ENCODE results near the gene KPNA4. TPM values are rescaled to one million over a fixed set of nuclear protein-coding genes. Genes with fewer than 3 reads are reported as not detected.

Gene KPNA4
- total and polyA plus RNA-seq, 3 donors from 2014 or later = 33.1 to 39.6 (median 35.7) TPM

DNA sequence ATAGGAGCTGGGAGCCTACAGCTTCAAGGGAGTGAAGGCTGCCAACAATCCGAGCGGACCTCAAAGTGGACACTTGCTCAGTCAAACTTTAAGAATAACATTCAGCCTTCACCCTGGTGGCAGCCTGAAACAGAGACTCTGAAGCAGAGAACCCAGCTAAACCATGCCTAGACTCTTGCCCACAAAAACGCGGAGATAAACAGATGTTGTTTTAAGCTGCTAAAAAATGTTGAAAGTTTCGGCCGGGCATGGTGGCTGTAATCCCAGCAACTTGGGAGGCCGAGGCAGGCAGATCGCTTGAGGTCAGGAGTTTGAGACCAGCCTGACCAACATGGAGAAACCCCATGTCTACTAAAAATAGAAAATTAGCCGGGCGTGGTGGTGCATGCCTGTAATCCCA, 86.0 kb downstream of the KPNA4 start:
- no peaks in the 10 kb centered on the region for H3K27me3 ChIP-seq
- intact Hi-C loops (cut with DNase I; ENCODE audit: low total_unique reads) = no loop called here
- H3K4me1 ChIP-seq = no peaks in the 10 kb centered on the region
- 91 to 97% methylated on average over 10 of the region's 10 CpGs for whole genome bisulfite sequencing, 2 donors
- no peak for DNase-seq
- H3K27ac ChIP-seq = no peak overlapping the region
- no peaks in the 10 kb centered on the region for H3K9me3 ChIP-seq
- H3K4me3 ChIP-seq = no peak overlapping the region
- TF ChIP-seq POLR2A (IDR thresholded peaks at IDR 0.05) = no peak
- TF ChIP-seq, protein P1, sequence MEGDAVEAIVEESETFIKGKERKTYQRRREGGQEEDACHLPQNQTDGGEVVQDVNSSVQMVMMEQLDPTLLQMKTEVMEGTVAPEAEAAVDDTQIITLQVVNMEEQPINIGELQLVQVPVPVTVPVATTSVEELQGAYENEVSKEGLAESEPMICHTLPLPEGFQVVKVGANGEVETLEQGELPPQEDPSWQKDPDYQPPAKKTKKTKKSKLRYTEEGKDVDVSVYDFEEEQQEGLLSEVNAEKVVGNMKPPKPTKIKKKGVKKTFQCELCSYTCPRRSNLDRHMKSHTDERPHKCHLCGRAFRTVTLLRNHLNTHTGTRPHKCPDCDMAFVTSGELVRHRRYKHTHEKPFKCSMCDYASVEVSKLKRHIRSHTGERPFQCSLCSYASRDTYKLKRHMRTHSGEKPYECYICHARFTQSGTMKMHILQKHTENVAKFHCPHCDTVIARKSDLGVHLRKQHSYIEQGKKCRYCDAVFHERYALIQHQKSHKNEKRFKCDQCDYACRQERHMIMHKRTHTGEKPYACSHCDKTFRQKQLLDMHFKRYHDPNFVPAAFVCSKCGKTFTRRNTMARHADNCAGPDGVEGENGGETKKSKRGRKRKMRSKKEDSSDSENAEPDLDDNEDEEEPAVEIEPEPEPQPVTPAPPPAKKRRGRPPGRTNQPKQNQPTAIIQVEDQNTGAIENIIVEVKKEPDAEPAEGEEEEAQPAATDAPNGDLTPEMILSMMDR (IDR thresholded peaks at IDR 0.05) = no peak
- no peaks in the 10 kb centered on the region for H3K36me3 ChIP-seq (ENCODE audit: low read depth, missing control alignments)

- 90 to 95% methylated on average over 5 of the region's 5 CpGs for WGBS, 2 donors
- no peak for DNase-seq
- intact Hi-C loops (cut with DNase I; ENCODE audit: low total_unique reads) = no loop called here
These were observed 87.0 kb downstream of the KPNA4 start for GRCh38 chr3:160478338-160478737.

GRCh38 chr3:160477750-160478149, 87.6 kb downstream of the KPNA4 start:
- H3K36me3 ChIP-seq (ENCODE audit: low read depth, missing control alignments) = no peaks in the 10 kb centered on the region
- no peak for TF ChIP-seq POLR2A (IDR thresholded peaks at IDR 0.05)
- TF ChIP-seq, protein P1 (IDR thresholded peaks at IDR 0.05) = no peak
- no peaks in the 10 kb centered on the region for H3K27me3 ChIP-seq
- no peak for DNase-seq
- no peaks in the 10 kb centered on the region for H3K9me3 ChIP-seq
- no peak overlapping the region for H3K4me3 ChIP-seq
- no peaks in the 10 kb centered on the region for H3K4me1 ChIP-seq
- no peak overlapping the region for H3K27ac ChIP-seq
- WGBS, 2 donors = 55 to 60% methylated on average over 1 to 5 of the region's 5 CpGs
- intact Hi-C loops (cut with DNase I; ENCODE audit: low total_unique reads) = no loop called here

More at GRCh38 chr3:160478338-160478737, 87.0 kb downstream of the KPNA4 start:
- Histone ChIP-seq H3K36me3 (ENCODE audit: low read depth, missing control alignments) (no peaks in the 10 kb centered on the region), H3K4me1 (no peaks in the 10 kb centered on the region), H3K4me3 (no peak overlapping the region), H3K27me3 (no peaks in the 10 kb centered on the region), H3K9me3 (no peaks in the 10 kb centered on the region), H3K27ac (no peak overlapping the region)
- TF ChIP-seq, protein P1 (IDR thresholded peaks at IDR 0.05) = no peak
- no peak for TF ChIP-seq POLR2A (IDR thresholded peaks at IDR 0.05)

- Histone ChIP-seq H3K9me3 (no peaks in the 10 kb centered on the region), H3K4me3 (no peak overlapping the region), H3K27ac (no peak overlapping the region), H3K27me3 (no peaks in the 10 kb centered on the region), H3K36me3 (ENCODE audit: low read depth, missing control alignments) (no peaks in the 10 kb centered on the region), H3K4me1 (no peaks in the 10 kb centered on the region)
- intact Hi-C loops (cut with DNase I; ENCODE audit: low total_unique reads) = no loop called here
- DNase-seq = no peak
- 97 to 100% methylated on average over 2 of the region's 2 CpGs for WGBS, 2 donors
- no peak for TF ChIP-seq POLR2A (IDR thresholded peaks at IDR 0.05)
- TF ChIP-seq, protein P1 (IDR thresholded peaks at IDR 0.05) = no peak
These were observed 89.5 kb downstream of the KPNA4 start for GRCh38 chr3:160475884-160476283.

DNA sequence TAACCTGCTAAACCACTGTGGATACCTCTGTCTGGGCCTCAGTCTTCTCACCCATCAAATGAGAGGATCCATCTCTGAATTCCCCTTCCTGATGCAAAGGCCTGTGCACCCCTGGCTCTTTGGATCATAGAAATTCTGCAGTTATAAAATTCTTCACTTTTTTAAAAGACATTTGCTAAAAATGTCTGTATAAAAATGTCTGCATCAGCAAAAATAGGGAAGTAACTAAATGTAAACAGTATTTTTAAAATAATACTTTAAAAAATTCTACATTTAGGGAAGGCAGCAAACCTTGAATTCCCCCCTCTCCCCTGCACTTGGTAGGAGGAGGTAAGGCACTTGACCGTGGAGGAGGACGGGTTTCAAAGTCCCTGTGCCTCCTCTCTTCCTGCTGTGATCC, 90.2 kb downstream of the KPNA4 start:
- intact Hi-C loops (cut with DNase I; ENCODE audit: low total_unique reads) = no loop called here
- Histone ChIP-seq H3K4me1 (no peaks in the 10 kb centered on the region), H3K9me3 (no peaks in the 10 kb centered on the region), H3K4me3 (no peak overlapping the region), H3K27ac (no peak overlapping the region), H3K36me3 (ENCODE audit: low read depth, missing control alignments) (no peaks in the 10 kb centered on the region), H3K27me3 (no peaks in the 10 kb centered on the region)
- TF ChIP-seq, protein P1 (IDR thresholded peaks at IDR 0.05) = no peak
- DNase-seq = no peak
- WGBS, 2 donors = 64 to 80% methylated on average over 2 of the region's 2 CpGs

Data from testis (tissue), 3 donors.